Activated T-cell treated with anti-CD3 and anti-CD28 coated beads, Interleukin-2, amount 50 U/mL, for 24 hours (primary cell): Measurements from ENCODE around the gene MYH10.

Experiments
- DNase-seq: peaks from one replicate; pipeline ENCODE4 v3.0.0-alpha.2; 2020
- H3K27ac Mint-ChIP-seq: 2 replicates; pipeline ENCODE4 v1.8.0; 2020; ENCODE audit warnings: mild to moderate bottlenecking, mixed read lengths
- H3K27me3 Mint-ChIP-seq: 2 replicates; pipeline ENCODE4 v1.8.0; 2020; ENCODE audit warnings: mixed read lengths
- H3K36me3 Mint-ChIP-seq: 2 replicates; pipeline ENCODE4 v1.8.0; 2020; ENCODE audit warnings: low read depth, mixed read lengths
- H3K4me1 Mint-ChIP-seq: 2 replicates; pipeline ENCODE4 v1.8.0; 2020; ENCODE audit warnings: low read depth, mixed read lengths
- H3K4me3 Mint-ChIP-seq: 2 replicates; pipeline ENCODE4 v1.8.0; 2020; ENCODE audit warnings: mild to moderate bottlenecking, moderate library complexity, mixed read lengths
- H3K9me3 Mint-ChIP-seq: 2 replicates; pipeline ENCODE4 v1.8.0; 2020; ENCODE audit warnings: mixed read lengths

MYH10 gene

GRCh38 chr17:8608001-8608400 is 22.5 kb downstream of the MYH10 start:
- Mint-ChIP-seq H3K9me3 (peaks cover 2% of the 10 kb centered on the region), H3K4me3 (no peak overlapping the region), H3K27me3 (peaks cover 5% of the 10 kb centered on the region), H3K4me1 (no peaks in the 10 kb centered on the region), H3K36me3 (no peaks in the 10 kb centered on the region), H3K27ac (no peak overlapping the region)
- no peak for DNase-seq

DNA sequence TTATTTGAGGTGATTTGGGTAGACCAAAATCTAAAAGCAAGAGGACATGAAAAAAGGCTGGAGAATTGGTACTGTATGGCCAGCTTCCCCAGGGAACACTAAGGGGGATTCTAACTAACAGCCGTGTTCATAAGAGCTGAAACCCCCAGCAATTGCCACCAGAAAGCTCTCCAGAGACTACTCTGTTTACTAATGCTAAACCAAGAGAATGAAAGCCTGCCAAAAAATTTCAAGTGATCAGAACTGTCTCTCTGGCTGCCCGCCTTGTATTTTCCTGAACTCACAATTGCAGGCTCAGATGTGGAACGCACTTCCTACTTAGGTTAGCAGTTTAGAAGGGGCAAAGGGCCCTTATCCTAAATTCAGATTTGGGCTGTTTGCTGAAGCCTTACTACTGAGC is 24.1 kb downstream of the MYH10 start:
- no peaks in the 10 kb centered on the region for H3K36me3 Mint-ChIP-seq
- H3K27ac Mint-ChIP-seq, result no peak overlapping the region
- no peak for DNase-seq
- peaks cover 5% of the 10 kb centered on the region for H3K27me3 Mint-ChIP-seq
- H3K4me3 Mint-ChIP-seq, result no peak overlapping the region
- no peaks in the 10 kb centered on the region for H3K4me1 Mint-ChIP-seq
- peaks cover 2% of the 10 kb centered on the region for H3K9me3 Mint-ChIP-seq

DNA sequence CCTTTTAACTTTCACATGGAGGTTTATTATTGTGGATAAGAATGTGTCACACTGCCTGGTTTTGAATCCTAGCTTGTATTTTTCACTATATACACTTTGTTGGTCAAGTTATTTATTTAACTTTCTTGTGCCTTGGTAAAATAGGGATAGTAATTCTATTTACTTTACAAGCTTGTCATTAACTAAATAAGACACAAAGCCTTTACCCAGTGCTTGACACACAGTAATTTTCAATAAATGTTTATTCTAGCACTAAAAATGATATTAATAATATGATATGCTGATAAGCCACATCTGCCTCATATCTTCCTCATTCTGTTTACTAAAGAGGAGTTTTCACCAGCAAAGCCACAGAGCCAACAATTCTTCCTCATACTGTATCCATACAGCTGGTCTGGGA is 27.8 kb downstream of the MYH10 start:
- H3K4me3 Mint-ChIP-seq, result no peak overlapping the region

DNA sequence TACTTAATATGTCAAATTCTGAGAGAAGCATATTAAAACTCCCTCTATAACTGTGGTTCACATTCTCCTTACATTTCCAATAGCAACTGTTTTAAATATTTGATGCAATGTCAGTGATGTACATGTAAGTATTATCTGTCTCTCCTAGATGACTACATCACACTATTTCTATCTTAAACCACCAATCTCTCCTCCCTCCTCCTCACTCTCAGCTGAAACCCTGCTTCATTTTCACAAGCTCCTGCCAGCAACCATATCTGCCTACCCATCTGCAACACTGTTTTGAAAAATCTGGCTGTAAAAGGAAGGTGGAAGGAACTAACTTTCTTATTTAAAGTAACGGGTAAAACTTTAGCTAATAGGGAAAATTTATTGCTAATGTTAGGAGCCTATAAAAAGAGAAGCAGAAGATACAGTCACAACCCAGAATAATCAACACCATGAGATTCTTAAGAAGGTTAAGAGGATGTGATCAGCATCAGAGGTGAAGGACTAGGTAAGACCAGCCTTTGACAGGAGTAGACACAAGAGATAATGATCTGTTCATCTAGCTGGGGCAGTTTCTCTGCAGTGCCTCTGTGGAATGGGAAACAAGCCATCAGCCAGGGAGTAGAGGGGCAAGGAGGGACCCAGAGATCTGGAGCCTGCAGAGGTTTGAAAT is 31.0 kb downstream of the MYH10 start:
- H3K36me3 Mint-ChIP-seq, result no peaks in the 10 kb centered on the region
- H3K9me3 Mint-ChIP-seq, result no peaks in the 10 kb centered on the region
- peaks cover 2% of the 10 kb centered on the region for H3K27me3 Mint-ChIP-seq

More for the DNA sequence above, 27.8 kb downstream of the MYH10 start:
- no peaks in the 10 kb centered on the region for H3K36me3 Mint-ChIP-seq
- H3K4me1 Mint-ChIP-seq, result no peaks in the 10 kb centered on the region
- no peak for DNase-seq
- no peak overlapping the region for H3K27ac Mint-ChIP-seq
- peaks cover 3% of the 10 kb centered on the region for H3K27me3 Mint-ChIP-seq
- no peaks in the 10 kb centered on the region for H3K9me3 Mint-ChIP-seq

GRCh38 chr17:8598913-8599312 is 31.6 kb downstream of the MYH10 start:
- Mint-ChIP-seq H3K27ac (no peak overlapping the region), H3K9me3 (no peaks in the 10 kb centered on the region), H3K4me3 (no peak overlapping the region), H3K36me3 (no peaks in the 10 kb centered on the region), H3K4me1 (no peaks in the 10 kb centered on the region), H3K27me3 (peaks cover 2% of the 10 kb centered on the region)
- no peak for DNase-seq

More for the DNA sequence above, 31.0 kb downstream of the MYH10 start:
- H3K27ac Mint-ChIP-seq, result no peak overlapping the region
- DNase-seq, result no peak
- H3K4me3 Mint-ChIP-seq, result no peak overlapping the region
- no peaks in the 10 kb centered on the region for H3K4me1 Mint-ChIP-seq

- Mint-ChIP-seq H3K27ac (no peak overlapping the region), H3K4me1 (no peaks in the 10 kb centered on the region), H3K4me3 (no peak overlapping the region), H3K27me3 (peaks cover 11% of the 10 kb centered on the region), H3K36me3 (no peaks in the 10 kb centered on the region), H3K9me3 (no peaks in the 10 kb centered on the region)
- no peak for DNase-seq
These were observed 36.7 kb downstream of the MYH10 start for GRCh38 chr17:8593830-8594229.

DNA sequence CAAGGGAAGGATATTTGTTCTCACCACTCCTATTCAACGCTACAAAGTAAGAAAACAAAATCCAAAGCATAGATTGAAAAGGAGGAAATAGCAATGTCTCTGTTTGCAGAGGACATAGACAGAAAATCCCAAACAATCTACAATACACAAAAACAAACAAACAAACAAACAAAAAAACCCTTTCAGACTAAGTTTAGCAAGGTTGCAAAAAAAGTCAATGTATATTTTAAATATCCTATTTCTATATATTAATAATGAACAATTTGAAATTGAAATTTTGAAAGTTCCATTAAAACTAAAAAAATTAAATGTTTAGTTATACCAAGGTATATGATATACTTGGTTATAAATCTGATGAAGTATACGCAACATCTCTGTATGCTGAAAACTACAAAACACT is 37.2 kb downstream of the MYH10 start:
- Mint-ChIP-seq H3K9me3 (no peaks in the 10 kb centered on the region), H3K36me3 (no peaks in the 10 kb centered on the region), H3K27me3 (peaks cover 11% of the 10 kb centered on the region), H3K4me1 (no peaks in the 10 kb centered on the region), H3K4me3 (no peak overlapping the region), H3K27ac (no peak overlapping the region)
- no peak for DNase-seq

DNA sequence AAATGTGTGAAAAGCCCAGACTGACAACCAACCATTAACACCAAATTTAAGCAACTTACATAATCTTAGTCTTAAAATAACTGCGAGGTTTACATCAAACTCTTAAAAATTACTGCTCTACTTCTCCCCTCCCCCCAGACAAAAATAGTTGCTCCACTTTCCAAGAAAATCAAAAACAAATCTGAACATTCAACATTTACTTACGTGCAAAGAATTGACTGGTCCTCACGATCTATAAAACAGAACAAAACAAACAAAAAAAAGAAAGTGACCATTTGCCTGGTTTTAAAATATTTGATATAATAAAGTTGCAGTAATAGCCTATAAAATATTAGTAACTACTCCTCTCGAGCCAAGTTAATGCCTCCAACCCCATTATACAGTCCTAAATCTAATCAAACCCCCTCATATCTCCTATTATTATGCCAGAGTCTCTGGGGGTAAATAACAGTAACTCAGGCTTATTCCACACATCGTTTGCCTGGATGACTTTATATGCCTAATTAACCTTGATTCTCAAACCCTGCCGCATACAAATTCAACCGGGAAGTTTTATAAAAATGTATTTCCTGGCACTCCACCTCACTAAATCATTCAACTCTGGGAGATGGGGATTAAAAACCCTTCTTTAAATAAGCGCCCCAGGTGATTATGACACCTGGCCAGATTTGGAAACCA is 41.5 kb downstream of the MYH10 start:
- no peaks in the 10 kb centered on the region for H3K4me1 Mint-ChIP-seq
- H3K9me3 Mint-ChIP-seq, result no peaks in the 10 kb centered on the region
- H3K27me3 Mint-ChIP-seq, result peaks cover 13% of the 10 kb centered on the region
- H3K27ac Mint-ChIP-seq, result no peak overlapping the region
- H3K4me3 Mint-ChIP-seq, result no peak overlapping the region
- no peaks in the 10 kb centered on the region for H3K36me3 Mint-ChIP-seq
- no peak for DNase-seq

- H3K9me3 Mint-ChIP-seq, result no peaks in the 10 kb centered on the region
- no peak overlapping the region for H3K27ac Mint-ChIP-seq
- DNase-seq, result no peak
- no peaks in the 10 kb centered on the region for H3K36me3 Mint-ChIP-seq
- peaks cover 8% of the 10 kb centered on the region for H3K27me3 Mint-ChIP-seq
- H3K4me1 Mint-ChIP-seq, result no peaks in the 10 kb centered on the region
- H3K4me3 Mint-ChIP-seq, result no peak overlapping the region
These were observed 43.8 kb downstream of the MYH10 start for GRCh38 chr17:8586766-8587165.

GRCh38 chr17:8585911-8586310 is 44.6 kb downstream of the MYH10 start:
- Mint-ChIP-seq H3K4me3 (no peak overlapping the region), H3K4me1 (peaks cover 6% of the 10 kb centered on the region), H3K27ac (no peak overlapping the region), H3K27me3 (peaks cover 4% of the 10 kb centered on the region), H3K9me3 (no peaks in the 10 kb centered on the region), H3K36me3 (no peaks in the 10 kb centered on the region)
- no peak for DNase-seq

- Mint-ChIP-seq H3K36me3 (no peaks in the 10 kb centered on the region), H3K4me1 (peaks cover 9% of the 10 kb centered on the region), H3K9me3 (no peaks in the 10 kb centered on the region), H3K27me3 (peaks cover 4% of the 10 kb centered on the region), H3K4me3 (no peak overlapping the region), H3K27ac (no peak overlapping the region)
- no peak for DNase-seq
These were observed 46.6 kb downstream of the MYH10 start for GRCh38 chr17:8583954-8584353.

DNA sequence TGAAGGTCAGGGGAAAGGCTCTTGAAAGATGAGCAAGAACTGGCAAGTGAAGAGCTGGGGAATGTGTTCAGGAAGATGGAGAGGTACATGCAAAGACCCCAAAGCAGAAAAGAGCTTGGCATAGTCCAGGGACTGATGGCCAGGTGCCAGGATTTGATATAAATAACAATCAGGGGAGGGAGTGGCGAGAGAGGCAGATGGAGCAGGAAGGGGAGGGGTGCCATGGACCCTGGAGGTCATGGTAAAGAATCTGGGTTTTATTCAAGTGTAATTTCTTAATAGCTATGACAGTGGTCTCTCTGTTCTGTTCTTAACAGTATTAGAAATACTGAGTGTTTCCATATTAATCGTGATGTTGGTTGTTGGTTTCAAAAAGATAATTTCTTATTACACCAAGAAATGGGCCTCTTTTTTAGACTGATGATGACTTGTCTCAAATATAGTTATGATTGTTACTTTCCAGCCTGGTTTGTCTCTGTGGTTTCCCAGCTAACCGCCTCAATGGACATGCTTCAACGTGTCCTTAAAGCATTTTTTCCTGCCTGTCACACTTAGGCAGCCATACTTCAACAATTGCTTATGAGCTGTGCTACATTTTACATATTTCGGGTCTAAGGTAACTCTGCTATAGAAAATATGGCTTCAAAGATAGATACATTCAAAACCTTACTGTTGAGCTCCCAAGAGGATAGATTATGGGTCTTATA is 49.4 kb downstream of the MYH10 start:
- H3K4me3 Mint-ChIP-seq, result no peak overlapping the region
- no peak for DNase-seq
- no peaks in the 10 kb centered on the region for H3K9me3 Mint-ChIP-seq
- no peak overlapping the region for H3K27ac Mint-ChIP-seq
- H3K4me1 Mint-ChIP-seq, result peaks cover 9% of the 10 kb centered on the region
- H3K27me3 Mint-ChIP-seq, result no peaks in the 10 kb centered on the region
- no peaks in the 10 kb centered on the region for H3K36me3 Mint-ChIP-seq

DNA sequence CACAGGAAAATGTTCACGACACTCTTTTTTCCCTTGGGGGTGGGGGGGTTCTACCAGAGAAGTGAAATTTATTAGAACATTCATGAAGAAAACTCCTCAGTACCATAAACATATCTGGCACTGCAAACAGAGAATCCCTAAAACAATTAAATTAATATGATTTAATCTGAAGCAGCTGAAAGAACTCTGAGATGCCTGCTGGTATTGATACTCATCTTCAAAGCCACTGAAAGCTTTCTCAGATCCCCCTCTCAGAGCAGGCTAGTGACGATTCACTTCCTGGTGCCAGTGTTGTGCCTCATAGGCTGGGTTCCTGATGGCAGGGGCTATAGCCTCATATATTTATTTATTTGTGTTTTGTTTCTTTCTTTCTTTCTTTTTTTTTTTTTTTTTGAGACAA is 52.7 kb downstream of the MYH10 start:
- Mint-ChIP-seq H3K9me3 (no peaks in the 10 kb centered on the region), H3K27ac (no peak overlapping the region), H3K4me1 (peaks cover 9% of the 10 kb centered on the region), H3K27me3 (no peaks in the 10 kb centered on the region), H3K36me3 (no peaks in the 10 kb centered on the region), H3K4me3 (no peak overlapping the region)
- DNase-seq, result no peak

DNA sequence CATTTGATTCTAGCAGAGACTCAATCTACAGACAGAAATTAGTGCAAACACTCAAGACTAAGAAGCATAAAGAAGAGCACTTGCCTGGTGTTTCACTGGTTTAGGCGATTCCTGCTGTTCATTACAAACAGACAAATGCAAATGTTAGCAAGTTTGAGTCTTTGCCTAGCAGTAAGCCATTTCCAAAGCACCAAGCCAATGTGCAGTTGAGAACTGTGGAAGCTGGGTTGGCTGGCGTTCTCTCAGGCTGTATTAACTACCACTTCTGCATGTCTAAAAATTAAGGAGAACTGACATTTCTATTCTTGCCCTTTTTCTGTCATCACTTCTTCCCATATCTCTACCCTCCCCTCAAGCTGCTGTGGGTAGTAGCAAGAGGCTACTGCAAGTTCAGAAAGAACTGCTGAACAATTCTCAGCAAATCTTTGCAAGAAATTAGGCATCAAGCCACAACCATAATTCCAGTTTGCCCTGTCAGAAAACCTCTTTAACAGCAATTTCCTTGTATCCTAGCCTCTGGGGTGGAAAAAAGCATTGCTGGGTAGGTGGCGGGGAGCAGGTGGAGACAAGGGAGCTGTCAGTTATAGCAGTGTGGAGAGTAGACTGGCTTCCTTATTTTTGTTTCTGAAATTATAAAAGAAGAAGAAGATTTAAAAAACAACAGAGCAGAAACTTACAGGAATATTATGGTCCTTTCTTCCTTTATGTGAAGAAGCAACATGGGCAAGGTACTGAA is 53.8 kb downstream of the MYH10 start:
- Mint-ChIP-seq H3K36me3 (no peaks in the 10 kb centered on the region), H3K9me3 (no peaks in the 10 kb centered on the region), H3K4me1 (peaks cover 9% of the 10 kb centered on the region), H3K4me3 (no peak overlapping the region), H3K27me3 (no peaks in the 10 kb centered on the region), H3K27ac (no peak overlapping the region)
- no peak for DNase-seq
